Activated T-helper 2 cell treated with anti-CD3 and anti-CD28 coated beads, Interferon-gamma antibody, Interleukin-2, Interleukin-4, amounts not matched to agents 10 μg/mL and 5 μg/mL and 100 μg/mL, durations not matched to agents 14 hours and 24 hours and 36 hours (primary cell): ENCODE results near the gene TMEM214. TPM values are rescaled to one million over a fixed set of nuclear protein-coding genes. Genes with fewer than 3 reads are reported as not detected.

Source experiments
- DNase-seq: peaks from one replicate; pipeline ENCODE4 v3.0.0; 2021; ENCODE audit warnings: low spot score
- H3K27ac Mint-ChIP-seq: one replicate; pipeline ENCODE4 v1.8.0; 2021; ENCODE audit warnings: mixed read lengths
- H3K27me3 Mint-ChIP-seq: one replicate; pipeline ENCODE4 v1.8.0; 2021; ENCODE audit warnings: low read depth, mixed read lengths
- H3K36me3 Mint-ChIP-seq: one replicate; pipeline ENCODE4 v1.8.0; 2021; ENCODE audit warnings: low read depth, mixed read lengths
- H3K4me1 Mint-ChIP-seq: one replicate; pipeline ENCODE4 v1.8.0; 2021; ENCODE audit warnings: low read depth, mixed read lengths
- H3K4me3 Mint-ChIP-seq: one replicate; pipeline ENCODE4 v1.8.0; 2021; ENCODE audit warnings: low read depth, mild to moderate bottlenecking, moderate library complexity, mixed read lengths
- H3K9me3 Mint-ChIP-seq: one replicate; pipeline ENCODE4 v1.8.0; 2021; ENCODE audit warnings: mixed read lengths
- intact Hi-C: fragments of 100-400 bp; cut with micrococcal nuclease; formaldehyde crosslinking; loops from one replicate; pipeline ENCODE4 v1.15.1; 2023
- total RNA-seq: library from RNA; stranded (reverse); gene quantifications from 2 replicates; pipeline ENCODE4 v1.2.3, GENCODE V29; 2022

Gene TMEM214
- total RNA-seq, 1 donor from 2014 or later: 102 TPM

GRCh38 chr2:27079233-27080139 lies 46.7 kb downstream of the TMEM214 start:
- Mint-ChIP-seq H3K4me3 (no peak overlapping the region), H3K4me1 (peaks cover 40% of the 10 kb centered on the region), H3K36me3 (no peaks in the 10 kb centered on the region), H3K9me3 (no peaks in the 10 kb centered on the region), H3K27me3 (no peaks in the 10 kb centered on the region), H3K27ac (peak overlapping the region; percentile 14)
- intact Hi-C loops: loop anchor here (5.0 to 10.0 kb wide), 2 partner anchors 115 to 293 kb away; partner anchors contain the start of genes EIF2B4 and SNX17
- DNase-seq: no peak

GRCh38 chr2:27080140-27080469 lies 47.3 kb downstream of the TMEM214 start:
- no peaks in the 10 kb centered on the region for H3K9me3 Mint-ChIP-seq
- H3K27ac Mint-ChIP-seq: peak overlapping the region; percentile 48
- H3K36me3 Mint-ChIP-seq: no peaks in the 10 kb centered on the region
- H3K4me1 Mint-ChIP-seq: peaks cover 35% of the 10 kb centered on the region
- H3K4me3 Mint-ChIP-seq: peak overlapping the region; percentile 18
- no peak for DNase-seq
- H3K27me3 Mint-ChIP-seq: no peaks in the 10 kb centered on the region
- intact Hi-C loops: loop anchor here (5.0 to 10.0 kb wide), 2 partner anchors 115 to 292 kb away; partner anchors contain the start of genes EIF2B4 and SNX17

- H3K27ac Mint-ChIP-seq: peak overlapping the region; percentile 93
- no peaks in the 10 kb centered on the region for H3K27me3 Mint-ChIP-seq
- H3K36me3 Mint-ChIP-seq: no peaks in the 10 kb centered on the region
- intact Hi-C loops: loop anchor here (5.0 to 10.0 kb wide), 2 partner anchors 116 to 292 kb away; partner anchors contain the start of genes EIF2B4 and SNX17
- no peak overlapping the region for H3K4me3 Mint-ChIP-seq
- H3K4me1 Mint-ChIP-seq: peaks cover 35% of the 10 kb centered on the region
- H3K9me3 Mint-ChIP-seq: no peaks in the 10 kb centered on the region
- no peak for DNase-seq
Observed at GRCh38 chr2:27080603-27080936, 47.8 kb downstream of the TMEM214 start.

GRCh38 chr2:27081984-27082772 lies 49.4 kb downstream of the TMEM214 start:
- no peak overlapping the region for H3K4me3 Mint-ChIP-seq
- H3K4me1 Mint-ChIP-seq: peaks cover 30% of the 10 kb centered on the region
- no peak overlapping the region for H3K27ac Mint-ChIP-seq
- intact Hi-C loops: loop anchor here (1.0 to 10.0 kb wide), 5 partner anchors 11 to 290 kb away; partner anchors contain the start of genes AGBL5, EIF2B4, OST4 and SNX17
- no peaks in the 10 kb centered on the region for H3K36me3 Mint-ChIP-seq
- no peaks in the 10 kb centered on the region for H3K9me3 Mint-ChIP-seq
- H3K27me3 Mint-ChIP-seq: no peaks in the 10 kb centered on the region
- DNase-seq: no peak

- Mint-ChIP-seq H3K4me1 (peaks cover 33% of the 10 kb centered on the region), H3K36me3 (no peaks in the 10 kb centered on the region), H3K27me3 (no peaks in the 10 kb centered on the region), H3K4me3 (no peak overlapping the region), H3K9me3 (no peaks in the 10 kb centered on the region), H3K27ac (no peak overlapping the region)
- intact Hi-C loops: loop anchor here (5.0 to 10.0 kb wide), 2 partner anchors 118 to 289 kb away; partner anchors contain the start of genes EIF2B4 and SNX17
- DNase-seq: no peak
Observed at GRCh38 chr2:27082773-27083409, 50.1 kb downstream of the TMEM214 start.

- H3K4me3 Mint-ChIP-seq: peak overlapping the region; percentile 47
- intact Hi-C loops: loop anchor here (5.0 to 10.0 kb wide), 2 partner anchors 119 to 289 kb away; partner anchors contain the start of genes EIF2B4 and SNX17
Observed at GRCh38 chr2:27083410-27084296, 50.9 kb downstream of the TMEM214 start.

GRCh38 chr2:27084297-27085061 lies 51.7 kb downstream of the TMEM214 start:
- H3K4me3 Mint-ChIP-seq: peak overlapping the region; percentile 90
- peak overlapping the region; percentile 4 for H3K27ac Mint-ChIP-seq
- no peaks in the 10 kb centered on the region for H3K27me3 Mint-ChIP-seq
- no peaks in the 10 kb centered on the region for H3K36me3 Mint-ChIP-seq
- H3K4me1 Mint-ChIP-seq: peaks cover 32% of the 10 kb centered on the region
- DNase-seq: no peak
- H3K9me3 Mint-ChIP-seq: no peaks in the 10 kb centered on the region
- intact Hi-C loops: loop anchor here (5.0 to 10.0 kb wide), 3 partner anchors 120 to 288 kb away; partner anchors contain the start of genes ATRAID, EIF2B4, SLC5A6 and SNX17

More at GRCh38 chr2:27083410-27084296, 50.9 kb downstream of the TMEM214 start:
- Mint-ChIP-seq H3K9me3 (no peaks in the 10 kb centered on the region), H3K4me1 (peaks cover 32% of the 10 kb centered on the region), H3K36me3 (no peaks in the 10 kb centered on the region), H3K27ac (peak overlapping the region; percentile 4), H3K27me3 (no peaks in the 10 kb centered on the region)
- no peak for DNase-seq

GRCh38 chr2:27085062-27085672 lies 52.4 kb downstream of the TMEM214 start:
- Mint-ChIP-seq H3K36me3 (no peaks in the 10 kb centered on the region), H3K4me1 (peaks cover 29% of the 10 kb centered on the region), H3K4me3 (peak overlapping the region; percentile 90), H3K9me3 (no peaks in the 10 kb centered on the region), H3K27me3 (no peaks in the 10 kb centered on the region), H3K27ac (peak overlapping the region; percentile 46)
- intact Hi-C loops: loop anchor here (5.0 to 10.0 kb wide), 2 partner anchors 120 to 127 kb away; partner anchors contain the start of genes ATRAID and SLC5A6
- no peak for DNase-seq

- no peak for DNase-seq
- Mint-ChIP-seq H3K4me1 (peaks cover 26% of the 10 kb centered on the region), H3K36me3 (no peaks in the 10 kb centered on the region), H3K9me3 (no peaks in the 10 kb centered on the region), H3K27ac (peak overlapping the region; percentile 46), H3K27me3 (no peaks in the 10 kb centered on the region), H3K4me3 (peak overlapping the region; percentile 90)
- intact Hi-C loops: loop anchor here (1.0 to 10.0 kb wide), 5 partner anchors 14 to 127 kb away; partner anchors contain the start of genes ATRAID, OST4, PREB and SLC5A6
Observed at GRCh38 chr2:27085673-27086089, 52.9 kb downstream of the TMEM214 start.

- peak overlapping the region; percentile 90 for H3K4me3 Mint-ChIP-seq
- no peaks in the 10 kb centered on the region for H3K9me3 Mint-ChIP-seq
- no peaks in the 10 kb centered on the region for H3K27me3 Mint-ChIP-seq
- peak overlapping the region; percentile 71 for H3K27ac Mint-ChIP-seq
- H3K36me3 Mint-ChIP-seq: no peaks in the 10 kb centered on the region
- peaks cover 22% of the 10 kb centered on the region for H3K4me1 Mint-ChIP-seq
- intact Hi-C loops: loop anchor here (1.0 to 10.0 kb wide), 5 partner anchors 15 to 126 kb away; partner anchors contain the start of genes ATRAID, OST4, PREB and SLC5A6
- DNase-seq: peak; percentile 98
Observed at GRCh38 chr2:27086090-27086723, 53.4 kb downstream of the TMEM214 start.
